ENCODE data around the gene MCL1.

DNA sequence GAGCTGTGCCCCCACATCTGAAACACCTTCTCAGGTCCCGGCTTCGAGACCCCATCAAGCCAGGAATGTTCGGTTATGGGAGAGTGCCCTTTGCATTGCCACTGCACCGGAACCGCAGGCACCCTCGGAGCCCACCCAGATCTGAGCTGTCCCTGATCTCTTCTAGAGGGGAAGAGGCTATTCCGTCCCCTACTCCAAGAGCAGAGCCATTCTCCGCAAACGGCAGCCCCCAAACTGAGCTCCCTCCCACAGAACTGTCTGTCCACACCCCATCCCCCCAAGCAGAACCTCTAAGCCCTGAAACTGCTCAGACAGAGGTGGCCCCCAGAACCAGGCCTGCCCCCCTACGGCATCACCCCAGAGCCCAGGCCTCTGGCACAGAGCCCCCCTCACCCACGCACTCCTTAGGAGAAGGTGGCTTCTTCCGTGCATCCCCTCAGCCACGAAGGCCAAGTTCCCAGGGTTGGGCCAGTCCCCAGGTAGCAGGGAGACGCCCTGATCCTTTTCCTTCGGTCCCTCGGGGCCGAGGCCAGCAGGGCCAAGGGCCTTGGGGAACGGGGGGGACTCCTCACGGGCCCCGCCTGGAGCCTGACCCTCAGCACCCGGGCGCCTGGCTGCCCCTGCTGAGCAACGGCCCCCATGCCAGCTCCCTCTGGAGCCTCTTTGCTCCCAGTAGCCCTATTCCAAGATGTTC, 25.9 kb downstream of the MCL1 start:
- TF ChIP-seq, protein P1, sequence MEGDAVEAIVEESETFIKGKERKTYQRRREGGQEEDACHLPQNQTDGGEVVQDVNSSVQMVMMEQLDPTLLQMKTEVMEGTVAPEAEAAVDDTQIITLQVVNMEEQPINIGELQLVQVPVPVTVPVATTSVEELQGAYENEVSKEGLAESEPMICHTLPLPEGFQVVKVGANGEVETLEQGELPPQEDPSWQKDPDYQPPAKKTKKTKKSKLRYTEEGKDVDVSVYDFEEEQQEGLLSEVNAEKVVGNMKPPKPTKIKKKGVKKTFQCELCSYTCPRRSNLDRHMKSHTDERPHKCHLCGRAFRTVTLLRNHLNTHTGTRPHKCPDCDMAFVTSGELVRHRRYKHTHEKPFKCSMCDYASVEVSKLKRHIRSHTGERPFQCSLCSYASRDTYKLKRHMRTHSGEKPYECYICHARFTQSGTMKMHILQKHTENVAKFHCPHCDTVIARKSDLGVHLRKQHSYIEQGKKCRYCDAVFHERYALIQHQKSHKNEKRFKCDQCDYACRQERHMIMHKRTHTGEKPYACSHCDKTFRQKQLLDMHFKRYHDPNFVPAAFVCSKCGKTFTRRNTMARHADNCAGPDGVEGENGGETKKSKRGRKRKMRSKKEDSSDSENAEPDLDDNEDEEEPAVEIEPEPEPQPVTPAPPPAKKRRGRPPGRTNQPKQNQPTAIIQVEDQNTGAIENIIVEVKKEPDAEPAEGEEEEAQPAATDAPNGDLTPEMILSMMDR (IDR thresholded peaks at IDR 0.05) = no peak
- no peak for TF ChIP-seq POLR2A (IDR thresholded peaks at IDR 0.05)

All from body of pancreas (tissue), 4 donors.